Prostate gland (tissue), 2 donors: ENCODE measurements around the gene PLEKHM2. TPM values are rescaled to one million over a fixed set of nuclear protein-coding genes. Genes with fewer than 3 reads are reported as not detected.

Experiments used
- DNase-seq: peaks from one replicate; pipeline ENCODE4 v3.0.0-alpha.2; 2019; ENCODE audit warnings: low spot score
- H3K27ac ChIP-seq, 2 donors: fragments of 200-600 bp; sonication (generic); 2 replicates each; pipeline ENCODE4 v1.5.1; 2017 to 2019
- H3K27me3 ChIP-seq: fragments of 200-600 bp; sonication (generic); replicated peaks from 2 replicates; pipeline ENCODE4 v1.5.1; 2019; ENCODE audit not compliant: insufficient read depth
- H3K36me3 ChIP-seq, 2 donors: fragments of 200-600 bp; sonication (generic); 1 replicate in 1 of 2; 2 replicates in 1 of 2; pipeline versions ENCODE4 v1.5.1 to v1.8.1; 2017 to 2019
- H3K4me1 ChIP-seq: fragments of 200-600 bp; sonication (generic); replicated peaks from 2 replicates; pipeline ENCODE4 v1.5.1; 2019
- H3K4me3 ChIP-seq, 2 donors: fragments of 200-600 bp; sonication (generic); 2 replicates each; pipeline ENCODE4 v1.5.1; 2017 to 2019
- H3K9me3 ChIP-seq: fragments of 200-600 bp; sonication (generic); 2 replicates; pipeline ENCODE4 v1.5.1; 2017
- CTCF ChIP-seq, 4 experiments: fragments of 200-600 bp in 2 of 4; fragments of 450-650 bp in 2 of 4; sonication (generic) in 2 of 4; IDR thresholded peaks; 1 replicate in 3 of 4; 2 replicates in 1 of 4; pipeline ENCODE4 v1.5.1; 2016 to 2019; ENCODE audit warnings: antibody characterized with exemption in 4 of 4, mild to moderate bottlenecking in 2 of 4, moderate library complexity in 2 of 4
- POLR2A ChIP-seq: fragments of 450-650 bp; IDR thresholded peaks from one replicate; pipeline ENCODE4 v1.6.1; 2016; ENCODE audit warnings: antibody characterized with exemption, mild to moderate bottlenecking
- POLR2AphosphoS5 ChIP-seq: sonication (generic); formaldehyde crosslinking; IDR thresholded peaks from one replicate; pipeline ENCODE4 v1.6.1; 2017; ENCODE audit warnings: antibody characterized with exemption
- WGBS: methylation state at CpG from one replicate; pipeline ENCODE4 v1.1.5; 2018; 5-methylcytosine and 5-hydroxymethylcytosine counted together
- intact Hi-C: fragments of 100-400 bp; cut with DNase I; formaldehyde crosslinking; loops from one replicate; pipeline ENCODE4 v1.14.2; 2022
- total RNA-seq, 2 donors: library from RNA; depleted of rRNA; stranded (reverse); fragments of >200 nt; gene quantifications; one replicate each; pipeline ENCODE4 v1.1.0, GENCODE V29; 2016

PLEKHM2 gene
- total RNA-seq, 2 donors from 2014 or later, result 29.0 to 60.4 TPM

- Histone ChIP-seq H3K27me3 (no peaks in the 10 kb centered on the region), H3K9me3 (no peaks in the 10 kb centered on the region), H3K27ac (no peak overlapping the region), H3K36me3 (no peaks in the 10 kb centered on the region), H3K4me3 (no peak overlapping the region), H3K4me1 (no peaks in the 10 kb centered on the region)
- DNase-seq, result no peak
- 85% methylated on average over 1 of the region's 1 CpG for WGBS
- intact Hi-C loops, result loop anchor here (5.0 kb wide), 1 partner anchor 46 kb away; no protein-coding TSS in a partner anchor
- TF ChIP-seq POLR2AphosphoS5 (no peak), CTCF (IDR thresholded peaks at IDR 0.05) (no peak), POLR2A (no peak)
These were observed 5.5 kb upstream of the PLEKHM2 start for GRCh38 chr1:15678578-15678977.

- no peak overlapping the region for H3K27ac ChIP-seq
- no peaks in the 10 kb centered on the region for H3K9me3 ChIP-seq
- no peak overlapping the region for H3K4me3 ChIP-seq
- intact Hi-C loops, result no loop called here
- no peaks in the 10 kb centered on the region for H3K27me3 ChIP-seq
- 95% methylated on average over 11 of the region's 11 CpGs for WGBS
- no peaks in the 10 kb centered on the region for H3K36me3 ChIP-seq
- no peaks in the 10 kb centered on the region for H3K4me1 ChIP-seq
- no peak for DNase-seq
- TF ChIP-seq POLR2AphosphoS5 (no peak), CTCF (IDR thresholded peaks at IDR 0.05) (no peak)
These were observed 4.0 kb upstream of the PLEKHM2 start for GRCh38 chr1:15680131-15680530.

- Histone ChIP-seq H3K27me3 (no peaks in the 10 kb centered on the region), H3K9me3 (no peaks in the 10 kb centered on the region), H3K36me3 (no peaks in the 10 kb centered on the region), H3K4me1 (no peaks in the 10 kb centered on the region), H3K4me3 (no peak overlapping the region), H3K27ac (no peak overlapping the region)
- intact Hi-C loops, result no loop called here
- no peak for TF ChIP-seq POLR2AphosphoS5
- no peak for DNase-seq
- WGBS, result 80% methylated on average over 7 of the region's 7 CpGs
These were observed 3.4 kb upstream of the PLEKHM2 start for GRCh38 chr1:15680561-15681348.

GRCh38 chr1:15681349-15682292 lies 2.5 kb upstream of the PLEKHM2 start:
- H3K4me1 ChIP-seq, result no peaks in the 10 kb centered on the region
- intact Hi-C loops, result no loop called here
- no peak overlapping the region for H3K27ac ChIP-seq
- no peak overlapping the region for H3K4me3 ChIP-seq
- no peaks in the 10 kb centered on the region for H3K27me3 ChIP-seq
- H3K9me3 ChIP-seq, result no peaks in the 10 kb centered on the region
- H3K36me3 ChIP-seq, result no peaks in the 10 kb centered on the region
- WGBS, result 89% methylated on average over 12 of the region's 12 CpGs
- no peak for DNase-seq
- TF ChIP-seq POLR2AphosphoS5 (no peak), CTCF (IDR thresholded peaks at IDR 0.05) (no peak), POLR2A (no peak)

- intact Hi-C loops, result no loop called here
- no peaks in the 10 kb centered on the region for H3K36me3 ChIP-seq
- H3K27me3 ChIP-seq, result no peaks in the 10 kb centered on the region
- no peak for DNase-seq
- no peak for TF ChIP-seq POLR2AphosphoS5
- TF ChIP-seq CTCF (IDR thresholded peaks at IDR 0.05), result no peak
- no peak for TF ChIP-seq POLR2A
- WGBS, result 92% methylated on average over 4 of the region's 4 CpGs
- H3K4me3 ChIP-seq, result no peak overlapping the region
- no peaks in the 10 kb centered on the region for H3K9me3 ChIP-seq
- no peak overlapping the region for H3K27ac ChIP-seq
- H3K4me1 ChIP-seq, result no peaks in the 10 kb centered on the region
These were observed 1.2 kb upstream of the PLEKHM2 start for GRCh38 chr1:15682936-15683341.
